ENCODE measurements around the gene JAM2.
"Not testable (repeated sequence)": the region's sequence is repeated elsewhere in the genome, so short reads cannot be mapped to it uniquely, and the experiment has no call there.

Gene JAM2

DNA sequence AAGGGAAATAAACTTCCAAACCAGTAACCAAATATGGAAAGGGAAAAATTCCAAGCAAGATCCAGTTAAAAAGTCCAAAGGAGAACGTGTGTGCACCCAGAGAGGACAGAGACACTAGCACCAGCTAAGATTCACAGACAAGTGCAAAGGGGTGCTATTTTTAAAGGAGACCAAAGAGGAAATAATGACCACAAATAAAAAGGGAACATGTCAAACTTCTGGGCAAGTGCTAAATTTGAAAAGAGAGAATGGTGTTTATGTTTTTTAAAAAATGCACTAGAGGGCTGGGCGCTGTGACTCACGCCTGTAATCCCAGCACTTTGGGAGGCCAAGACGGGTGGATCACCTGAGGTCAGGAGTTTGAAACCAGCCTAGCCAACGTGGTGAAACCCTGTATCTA is 8.6 kb downstream of the JAM2 start:
- no peak for DNase-seq

GRCh38 chr21:25649146-25649545 is 10.1 kb downstream of the JAM2 start:
- DNase-seq: no peak

DNA sequence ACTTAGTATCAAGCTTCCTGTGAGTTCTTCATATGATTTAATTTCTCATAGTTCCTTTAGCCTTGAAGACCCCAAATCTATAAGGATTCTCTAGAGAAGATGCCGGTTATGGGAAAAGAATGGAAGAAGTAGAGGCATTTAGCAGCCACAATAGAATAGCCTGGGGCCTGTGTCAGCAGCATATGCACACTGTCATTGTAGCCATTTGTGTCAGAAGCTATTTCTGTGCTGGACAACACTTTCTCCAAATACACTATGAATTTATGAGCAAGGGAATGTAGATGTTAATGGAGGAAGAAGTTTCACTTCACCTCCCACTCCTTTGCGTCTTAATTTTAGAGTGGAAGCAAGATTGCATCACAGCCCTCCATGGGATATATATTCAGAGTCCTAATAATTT is 17.4 kb downstream of the JAM2 start:
- no peak for DNase-seq

DNA sequence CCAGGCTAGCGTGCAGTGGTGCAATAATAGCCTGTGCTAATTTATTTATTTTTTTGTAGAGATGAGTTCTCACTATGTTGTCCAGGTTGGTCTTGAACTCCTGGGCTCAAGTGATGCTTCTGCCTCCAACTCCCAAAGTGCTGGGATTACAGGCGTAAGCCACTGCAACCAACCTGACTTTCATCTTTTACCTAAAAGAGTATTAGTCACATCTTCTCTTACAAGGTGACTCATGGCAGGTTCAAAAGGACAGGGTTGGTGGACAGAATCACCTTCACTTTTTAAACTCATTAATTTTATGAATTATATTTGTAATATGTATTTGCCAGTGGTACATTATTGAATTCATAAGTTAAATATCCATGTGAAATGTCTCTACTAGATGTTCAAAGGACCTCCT is 18.1 kb downstream of the JAM2 start:
- DNase-seq: no peak

GRCh38 chr21:25658427-25659035 is 19.5 kb downstream of the JAM2 start:
- no peak for DNase-seq

- no peak for DNase-seq
These were observed 21.2 kb downstream of the JAM2 start for GRCh38 chr21:25660233-25660632.

DNA sequence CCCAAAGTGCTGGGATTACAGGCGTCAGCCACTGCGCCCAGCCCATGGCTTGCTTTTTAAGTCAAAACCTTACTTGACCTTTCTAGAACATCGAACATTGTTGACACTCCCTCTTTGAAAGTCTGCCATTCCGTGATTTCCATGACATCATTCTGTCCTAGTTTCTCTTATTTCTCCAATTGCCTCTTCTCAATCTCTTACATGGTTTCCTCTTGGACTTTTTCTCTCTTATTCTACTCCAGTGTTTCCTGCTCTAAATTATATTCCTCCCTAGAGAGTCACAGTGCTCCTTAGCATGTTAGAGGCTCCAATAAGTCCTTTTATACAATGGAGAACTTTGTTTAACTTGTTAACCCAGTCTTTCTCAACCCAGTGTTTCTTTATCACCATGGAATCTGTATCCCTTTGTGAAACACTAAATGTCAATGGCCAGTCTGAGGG is 25.5 kb downstream of the JAM2 start:
- DNase-seq: no peak

DNA sequence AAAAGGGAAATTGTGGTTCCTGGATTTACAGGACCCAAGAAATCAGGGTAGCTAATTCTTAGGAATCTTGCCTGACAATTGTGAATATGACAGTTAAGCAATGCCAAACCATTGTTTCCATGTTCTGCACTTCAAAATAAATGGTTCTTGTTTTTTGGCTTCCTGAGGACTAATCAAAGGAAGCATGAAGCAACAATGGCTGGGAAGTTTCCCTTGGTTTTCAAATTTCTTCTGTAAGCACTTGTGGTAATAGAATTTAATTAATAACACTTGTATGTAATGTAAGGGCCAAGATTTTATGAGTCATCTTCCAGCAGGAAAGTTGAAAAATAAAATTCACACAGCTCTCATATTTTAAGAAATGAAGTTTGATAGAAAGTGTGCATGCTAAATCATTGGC is 31.7 kb downstream of the JAM2 start:
- DNase-seq: no peak

DNA sequence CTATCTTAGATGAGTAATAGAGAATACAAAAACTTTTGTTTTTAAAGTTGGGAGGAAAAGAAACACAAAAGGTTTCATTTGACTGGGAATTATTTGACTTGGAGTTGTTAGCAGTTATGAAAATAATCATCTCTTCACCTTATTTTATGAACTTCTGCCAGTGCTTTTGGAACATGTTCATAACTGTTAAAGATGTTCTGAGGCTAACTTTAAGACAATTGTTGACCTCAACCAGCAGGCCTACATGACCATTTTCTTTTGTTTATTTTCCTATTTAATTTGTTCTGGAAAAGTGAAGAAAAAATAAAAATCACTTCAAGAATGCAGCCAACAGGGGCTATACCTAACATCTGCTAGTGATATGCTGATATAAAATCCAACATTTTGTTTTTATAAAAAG is 37.4 kb downstream of the JAM2 start:
- no peak for DNase-seq

- DNase-seq: no peak
These were observed 43.3 kb downstream of the JAM2 start for GRCh38 chr21:25682382-25682781.

DNA sequence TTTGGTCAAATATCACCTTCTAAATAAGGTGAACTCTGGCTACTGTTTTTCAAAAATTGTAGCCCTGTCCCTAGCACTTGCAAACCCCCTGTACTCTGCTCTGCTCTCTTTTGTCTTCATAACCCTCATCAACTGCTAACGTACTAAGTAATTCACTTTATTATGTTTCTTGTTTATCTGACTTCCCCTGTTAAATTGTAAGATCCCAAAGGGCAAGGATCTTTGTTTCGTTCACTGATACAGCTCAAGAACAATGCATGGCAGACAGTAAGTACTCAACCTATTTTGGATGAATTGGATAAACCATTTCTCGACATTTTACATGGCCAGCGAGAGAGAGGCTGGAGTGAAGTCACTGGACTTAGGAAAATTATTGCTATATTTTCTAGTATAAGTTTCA is 48.7 kb downstream of the JAM2 start:
- no peak for DNase-seq

GRCh38 chr21:25688275-25689155 is 49.5 kb downstream of the JAM2 start:
- DNase-seq: no peak

DNA sequence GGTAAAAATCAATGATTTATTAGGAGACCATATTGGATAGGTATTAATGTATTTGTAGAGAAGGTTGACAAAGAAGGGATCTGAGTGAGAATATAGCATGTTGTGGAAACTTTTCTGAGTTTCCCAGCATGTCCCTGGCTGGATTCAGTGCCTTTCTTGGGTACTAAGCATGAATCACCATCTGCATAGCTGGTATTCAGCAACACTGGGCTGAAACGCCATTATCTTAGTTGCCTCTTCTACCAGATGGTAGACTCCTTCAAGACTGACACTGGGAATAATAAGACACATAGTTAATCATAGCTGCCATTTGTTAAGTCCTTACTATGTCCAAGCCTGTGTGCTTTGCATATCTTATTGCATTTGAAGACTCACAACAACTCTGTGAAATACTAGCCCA is 50.2 kb downstream of the JAM2 start:
- no peak for DNase-seq

DNA sequence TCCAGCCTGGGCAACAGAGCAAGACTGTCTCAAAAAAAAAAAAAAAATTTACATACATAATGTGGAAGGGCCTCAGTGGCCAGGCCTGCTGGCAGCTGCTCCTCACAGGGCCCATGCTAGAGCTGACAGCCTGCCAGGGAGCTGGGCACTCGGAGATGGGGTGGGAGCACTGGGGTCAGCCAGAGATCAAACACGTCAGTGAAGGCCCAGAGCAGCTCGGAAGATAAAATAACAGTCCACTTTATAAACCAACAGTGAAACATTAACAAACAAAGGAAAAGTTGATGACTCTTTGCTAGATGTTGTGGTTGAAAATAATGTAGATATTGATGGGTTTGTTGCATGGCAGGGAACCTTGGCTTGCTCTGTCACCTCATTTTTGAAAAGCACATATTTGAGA is 52.9 kb downstream of the JAM2 start:
- DNase-seq: no peak

GRCh38 chr21:25695461-25695860 is 56.4 kb downstream of the JAM2 start:
- not testable (repeated sequence) for DNase-seq

DNA sequence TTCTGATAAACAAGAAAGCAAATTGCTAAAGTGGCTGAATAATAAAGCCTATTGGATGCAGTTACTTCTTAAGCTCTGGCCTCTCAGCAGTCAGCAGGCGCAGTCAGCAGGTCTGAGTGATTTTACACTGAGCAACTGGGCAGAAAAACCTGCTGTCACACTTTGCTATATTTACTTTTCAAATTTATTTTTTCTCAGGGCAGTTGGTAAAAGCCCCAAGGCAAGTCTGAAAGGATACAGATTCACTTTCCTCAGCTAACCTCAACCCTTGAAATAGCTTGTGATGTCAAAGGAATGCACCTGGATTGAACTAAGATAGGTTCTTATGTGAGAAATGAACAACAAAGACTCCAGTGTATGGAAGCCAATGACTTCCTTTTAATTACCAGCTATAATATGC is 61.7 kb downstream of the JAM2 start:
- DNase-seq: no peak

- no peak for DNase-seq
These were observed 62.5 kb downstream of the JAM2 start for GRCh38 chr21:25701529-25701928.

GRCh38 chr21:25708467-25709065 is 69.5 kb downstream of the JAM2 start:
- DNase-seq: no peak

- DNase-seq: no peak
These were observed 70.7 kb downstream of the JAM2 start for GRCh38 chr21:25709684-25710265.

GRCh38 chr21:25710550-25710949 is 71.5 kb downstream of the JAM2 start:
- no peak for DNase-seq

DNA sequence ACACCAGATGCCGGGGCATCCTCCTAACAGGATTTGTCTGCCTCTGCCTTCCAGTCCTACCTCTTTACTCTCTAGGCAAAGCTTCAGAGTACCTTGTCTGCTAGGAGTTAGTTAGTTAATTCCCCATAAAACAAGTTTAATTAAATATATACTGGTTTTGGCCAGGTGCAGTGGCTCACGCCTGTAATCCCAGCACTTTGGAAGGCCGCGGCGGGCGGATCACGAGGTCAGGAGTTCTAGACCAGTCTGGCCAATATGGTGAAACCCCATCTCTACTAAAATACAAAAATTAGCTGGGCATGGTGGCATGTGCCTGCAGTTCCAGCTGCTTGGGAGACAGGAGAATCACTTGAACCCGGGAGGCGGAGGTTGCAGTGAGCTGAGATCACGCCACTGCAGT is 75.0 kb downstream of the JAM2 start:
- DNase-seq: not testable (repeated sequence)

GRCh38 chr21:25717491-25718147 is 78.6 kb downstream of the JAM2 start:
- DNase-seq: no peak

- no peak for DNase-seq
These were observed 82.9 kb downstream of the JAM2 start for GRCh38 chr21:25721987-25722386.
